NCI-H146 treated with DMSO at 0.1 percent for 48 hours (cell line): ENCODE measurements around the gene BACE2.

ENCODE experiments used
- DNase-seq: peaks from one replicate; lab custom pipeline; 2025; ENCODE audit not compliant: unreplicated experiment; lab: John Stamatoyannopoulos, UW

The BACE2 gene

DNA sequence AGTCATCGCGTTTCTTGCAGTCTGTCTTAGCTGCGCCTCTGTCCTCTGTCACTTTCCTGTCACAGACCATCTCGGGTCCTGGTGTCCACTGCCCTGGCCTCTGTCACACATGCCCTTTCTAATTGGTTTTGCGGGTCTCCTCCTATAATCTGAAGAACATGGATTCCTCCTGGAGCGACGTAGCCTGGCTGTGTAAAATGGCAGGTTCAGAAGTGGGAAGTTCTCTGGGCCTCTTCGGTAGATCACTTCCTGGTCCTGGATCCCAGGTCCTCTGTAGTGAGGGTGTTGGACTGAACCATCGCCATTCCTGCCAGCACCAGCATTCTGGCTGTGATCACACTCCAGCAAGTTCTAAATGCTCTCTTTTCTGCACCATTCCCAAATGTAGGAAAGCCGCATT is 149.5 kb downstream of the BACE2 start:
- DNase-seq: peak; percentile 14

DNA sequence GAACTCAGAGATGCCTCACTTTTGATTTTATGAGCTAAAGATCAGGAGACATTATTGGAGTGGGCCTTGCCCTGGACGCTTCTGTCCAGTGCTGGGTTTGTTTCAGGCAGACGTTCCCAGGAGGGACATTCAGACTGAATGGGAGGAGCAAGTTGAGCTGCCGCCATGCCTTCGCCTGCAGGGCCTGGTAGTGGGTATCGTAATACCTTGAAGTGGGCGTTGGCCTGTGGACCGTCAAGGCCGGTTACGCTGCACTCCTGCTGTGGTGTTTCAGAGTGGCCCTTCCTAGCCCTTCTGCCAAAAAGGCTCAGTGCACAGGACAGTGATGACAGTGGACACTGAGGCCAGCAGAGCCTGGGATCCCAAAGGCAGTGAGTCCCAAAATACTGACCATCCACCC is 150.3 kb downstream of the BACE2 start:
- no peak for DNase-seq

DNA sequence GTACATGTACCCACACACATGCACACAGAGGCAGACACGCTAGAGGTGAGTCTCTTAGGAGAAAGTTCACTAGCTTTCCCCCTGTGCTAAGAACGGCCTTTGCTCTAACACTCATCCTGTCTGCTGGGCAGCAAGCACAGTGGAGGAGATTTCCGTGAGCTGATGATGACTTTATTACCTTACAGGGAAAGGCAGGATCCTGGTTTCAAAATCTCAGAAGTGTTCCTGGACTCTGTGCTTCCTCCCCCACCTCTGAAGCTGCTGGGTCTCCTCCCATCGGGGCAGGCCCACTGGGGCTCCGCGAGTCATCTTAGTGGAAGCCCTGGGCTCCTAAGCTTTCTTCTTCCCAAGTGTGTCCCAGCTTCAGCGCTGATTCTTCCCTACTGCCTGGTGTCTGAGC is 151.3 kb downstream of the BACE2 start:
- no peak for DNase-seq

DNA sequence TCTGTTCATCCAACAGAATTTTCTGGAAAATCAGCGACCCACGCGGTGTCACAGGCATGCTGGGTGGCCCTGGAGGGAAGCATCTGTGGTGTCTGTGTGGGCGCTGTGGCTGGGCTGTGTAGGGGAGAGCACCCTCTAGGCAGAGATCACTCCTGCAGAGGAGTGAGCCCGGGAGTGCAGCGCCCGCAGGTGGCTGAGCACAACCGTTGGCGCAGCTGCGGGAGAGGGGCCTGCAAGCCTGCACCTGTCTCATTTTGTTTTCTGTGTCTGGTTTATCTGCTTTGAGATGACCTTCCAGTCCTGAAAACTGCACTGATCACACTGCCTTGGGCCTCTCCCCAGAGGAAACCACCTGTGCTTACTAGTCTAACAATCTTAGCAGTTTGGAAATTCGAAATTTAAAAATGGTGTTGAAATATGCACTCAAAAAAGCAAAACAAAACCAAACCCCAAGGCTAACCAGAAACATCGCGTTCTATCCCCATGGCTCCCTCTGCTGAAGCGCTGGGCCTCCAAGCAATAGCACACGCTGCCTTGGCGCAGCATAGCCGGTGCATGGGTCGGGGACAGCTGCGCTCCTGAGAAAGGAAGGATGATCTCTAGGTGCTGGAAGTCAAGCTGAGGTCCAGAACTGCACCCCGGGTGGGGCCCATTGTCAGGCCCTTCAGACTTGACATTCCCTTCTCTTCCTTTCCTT is 153.4 kb downstream of the BACE2 start:
- DNase-seq: peak; percentile 25

DNA sequence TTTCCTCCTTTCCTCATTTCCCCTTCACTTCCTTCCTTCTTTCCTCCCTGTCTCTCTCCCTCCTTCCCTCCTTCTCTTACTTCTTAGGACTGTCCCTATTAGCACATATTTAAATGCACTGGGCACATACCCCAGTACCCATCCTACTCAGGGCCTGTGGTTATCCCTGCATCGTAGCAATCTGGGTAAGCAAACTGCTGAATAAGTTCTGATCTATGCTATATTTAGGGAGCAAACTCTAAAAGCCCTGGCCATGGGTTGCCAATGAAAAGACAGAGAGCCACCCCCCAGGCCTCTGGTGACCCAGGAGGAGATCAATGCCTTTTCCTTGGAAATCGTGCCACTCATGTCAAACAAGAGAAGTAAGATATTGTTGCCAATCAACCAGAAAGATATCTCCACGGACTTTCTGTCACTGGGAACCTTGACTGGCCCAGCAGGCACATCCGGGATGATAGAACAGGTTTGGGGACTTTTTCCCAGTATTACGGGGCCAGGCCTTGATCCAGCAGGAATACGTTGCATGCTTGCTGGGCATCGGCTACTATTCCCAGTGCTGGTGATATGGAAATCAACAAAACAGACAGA is 154.0 kb downstream of the BACE2 start:
- DNase-seq: no peak

DNA sequence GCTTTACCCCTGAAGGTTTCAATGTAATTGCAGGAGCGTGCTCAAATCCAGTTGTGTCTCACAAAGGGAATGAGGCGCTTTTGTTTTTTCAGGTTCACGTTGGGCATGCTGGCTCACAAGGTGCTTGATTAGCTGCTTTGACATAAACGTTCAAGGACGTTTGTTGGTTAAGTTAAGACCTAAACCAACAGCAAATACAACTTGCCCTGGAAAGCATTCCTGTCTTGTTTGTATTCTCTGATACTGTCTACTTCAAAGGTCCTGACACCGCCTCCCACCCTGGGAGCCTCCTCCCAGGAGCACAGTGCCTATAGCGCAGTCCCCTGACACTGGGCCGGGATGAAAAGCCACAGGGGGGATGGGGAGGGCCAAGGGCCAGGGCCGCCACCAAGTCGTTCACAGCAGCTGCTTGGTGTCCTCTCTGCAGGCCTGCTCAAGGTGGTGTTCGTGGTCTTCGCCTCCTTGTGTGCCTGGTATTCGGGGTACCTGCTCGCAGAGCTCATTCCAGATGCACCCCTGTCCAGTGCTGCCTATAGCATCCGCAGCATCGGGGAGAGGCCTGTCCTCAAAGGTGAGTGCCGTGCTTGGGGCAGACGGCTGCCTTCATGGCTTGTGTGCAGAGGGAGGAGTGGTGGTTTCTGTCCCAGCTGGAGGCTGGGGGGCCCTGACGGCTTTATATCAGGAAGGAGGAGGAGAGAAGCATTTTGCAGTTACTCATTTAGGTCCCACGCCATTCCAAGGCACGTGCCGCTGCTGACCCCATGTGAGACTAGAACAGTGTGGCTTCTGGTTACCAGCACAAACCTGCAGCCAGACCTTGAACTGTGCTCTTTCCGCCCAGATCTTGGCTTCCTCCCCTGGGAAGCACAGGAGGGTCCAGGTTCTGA is 154.8 kb downstream of the BACE2 start:
- no peak for DNase-seq

DNA sequence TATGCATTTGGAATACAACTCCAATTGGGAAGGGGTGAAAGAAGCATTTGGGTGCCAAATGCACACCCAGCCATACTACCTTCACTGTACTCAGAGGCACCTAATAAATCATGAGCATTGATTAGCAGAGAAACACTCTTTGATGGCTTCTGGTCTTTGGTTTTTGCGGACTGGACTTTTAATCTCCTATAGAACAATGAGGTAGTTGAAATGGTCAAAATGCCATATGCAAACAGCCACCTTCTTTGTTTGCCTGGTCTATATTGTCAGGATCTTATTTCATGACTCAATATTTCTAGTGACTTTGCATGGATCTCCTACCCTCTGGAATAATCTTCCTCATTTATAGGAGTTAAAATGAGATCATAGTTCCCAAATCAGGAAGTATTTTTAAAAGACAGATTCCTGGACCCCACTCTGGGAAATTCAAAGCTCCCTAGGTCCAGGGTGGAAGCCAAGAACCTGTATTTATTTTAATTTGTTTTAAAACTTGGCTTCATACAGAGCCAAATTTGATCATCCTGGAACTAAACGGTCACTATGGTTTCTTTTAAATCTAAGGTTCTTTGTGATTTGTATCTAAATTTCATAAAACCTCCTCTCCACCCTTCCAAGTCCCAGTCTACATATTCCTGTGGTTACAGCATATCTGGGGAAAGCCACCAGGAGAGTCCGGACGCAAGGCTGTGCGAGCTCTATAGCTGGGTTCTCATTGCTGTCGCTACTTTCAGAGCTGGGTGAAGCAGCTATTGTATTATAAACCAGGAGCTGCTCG is 157.4 kb downstream of the BACE2 start:
- no peak for DNase-seq

DNA sequence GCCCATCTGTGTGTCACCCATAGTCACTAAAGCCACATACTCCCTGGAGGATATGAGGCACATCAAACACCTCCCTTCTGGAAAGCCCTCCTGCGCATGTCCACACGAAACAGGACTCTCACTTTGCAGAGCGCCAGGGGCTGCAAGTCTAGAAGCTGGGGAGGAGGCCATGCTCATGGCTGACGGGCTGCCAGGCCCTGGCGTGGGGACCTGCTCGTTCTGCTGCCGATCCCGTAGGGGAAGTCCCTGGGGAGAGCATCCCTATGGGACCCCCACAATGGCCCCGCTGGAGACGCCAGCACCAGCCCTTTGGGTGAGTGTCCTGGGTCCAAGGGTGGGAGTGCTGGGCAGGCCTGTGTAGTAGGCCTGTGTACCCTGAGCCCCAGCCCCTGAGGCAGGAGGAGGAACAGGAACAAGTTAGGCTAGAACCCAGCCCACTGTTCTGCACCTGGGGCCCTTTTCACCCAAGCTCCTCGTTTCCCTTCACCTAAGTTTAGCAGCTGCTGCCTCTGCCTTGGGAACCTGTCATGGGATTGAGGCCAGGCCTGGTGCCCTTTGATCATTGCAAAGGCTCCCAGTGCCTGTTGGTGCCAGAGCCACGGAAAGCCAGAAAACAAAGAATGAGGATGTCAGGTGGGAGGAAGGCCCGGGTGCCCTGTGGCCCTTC is 158.6 kb downstream of the BACE2 start:
- DNase-seq: no peak

DNA sequence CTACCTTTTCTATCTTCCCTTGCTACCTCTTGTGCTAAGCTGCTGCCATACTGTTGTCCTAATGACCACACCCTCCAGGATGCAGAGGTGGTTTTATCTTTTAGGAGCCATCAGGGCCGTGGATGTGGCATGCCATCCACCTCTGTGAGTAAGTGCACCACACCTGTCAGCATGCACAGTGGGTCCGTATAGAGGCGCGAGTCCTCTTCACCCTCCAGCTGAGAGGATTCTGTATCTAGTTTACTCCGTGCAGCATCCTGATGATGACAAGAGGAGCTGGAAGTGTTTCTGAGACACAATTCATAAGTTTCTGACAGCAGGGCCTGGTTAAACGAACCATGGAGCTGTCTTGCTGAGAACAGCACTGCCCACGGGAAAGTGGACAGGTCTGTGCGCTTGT is 159.8 kb downstream of the BACE2 start:
- DNase-seq: no peak

DNA sequence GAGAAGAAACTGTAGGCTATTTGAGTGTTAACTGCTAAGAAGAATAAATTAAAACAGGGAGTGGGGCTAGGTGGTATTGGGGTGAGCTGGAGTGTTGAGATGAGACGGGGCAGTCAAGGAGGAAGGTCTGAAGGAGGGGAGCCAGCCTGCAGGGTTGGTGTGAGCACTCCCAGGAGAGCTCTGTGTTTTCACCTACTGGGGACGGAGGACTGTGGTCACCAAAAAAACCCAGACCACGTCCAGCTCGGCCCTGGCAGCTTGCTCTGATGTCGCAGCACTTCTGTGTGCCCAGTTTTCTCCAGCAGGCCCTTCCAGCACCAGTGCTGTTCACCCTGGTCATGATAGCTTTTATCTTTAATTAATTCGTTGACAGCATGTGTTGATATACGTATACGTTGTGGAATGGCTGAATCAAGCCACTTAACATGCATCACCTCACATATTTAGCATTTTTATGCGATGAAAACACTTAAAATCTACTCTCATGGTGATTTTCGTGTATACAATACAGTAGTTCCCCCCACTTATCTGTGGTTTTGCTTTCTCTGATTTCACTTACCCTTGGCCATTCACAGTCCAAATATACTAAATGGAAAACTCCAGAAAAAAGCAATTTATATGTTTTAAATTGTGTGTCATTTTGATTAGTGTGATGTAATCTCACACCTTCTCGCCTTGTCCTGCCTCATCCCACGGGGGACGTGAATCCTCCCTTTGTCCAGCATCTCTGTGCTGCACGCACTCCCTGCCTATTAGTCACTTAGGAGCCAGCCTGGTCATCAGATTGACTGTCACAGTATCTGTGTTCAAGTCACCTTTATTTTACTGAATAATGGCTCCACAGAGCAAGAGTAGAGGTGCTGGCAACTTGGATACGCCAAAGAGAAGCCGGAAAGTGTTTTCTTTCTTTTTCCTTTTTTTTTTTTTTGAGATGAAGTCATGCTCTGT is 161.0 kb downstream of the BACE2 start:
- no peak for DNase-seq
